DND-41 (cell line): ENCODE measurements around the gene SDE2.

Experiments
- CTCF ChIP-seq: IDR thresholded peaks from 2 replicates; pipeline ENCODE4 v1.5.1; 2012; ENCODE audit warnings: borderline replicate concordance, low read length, moderate library complexity, mild to moderate bottlenecking; ENCODE audit not compliant: poor library complexity, severe bottlenecking; ENCODE audit errors: extremely low read depth
- EZH2 ChIP-seq: IDR thresholded peaks from 3 replicates; pipeline ENCODE4 v1.6.1; 2012; ENCODE audit warnings: borderline replicate concordance, low read depth, mild to moderate bottlenecking, moderate library complexity, low read length, inconsistent platforms; ENCODE audit not compliant: severe bottlenecking

GRCh38 chr1:225990705-225991464, 8.3 kb downstream of the SDE2 start:
- TF ChIP-seq CTCF, result no peak
- TF ChIP-seq EZH2, result no peak
